Measurements from ENCODE around the gene ACVR1C. TPM values are rescaled to one million over a fixed set of nuclear protein-coding genes. Genes with fewer than 3 reads are reported as not detected.

ACVR1C gene
- total RNA-seq, 1 donor from 2014 or later: 5.7 TPM

GRCh38 chr2:157501026-157501425 lies 127.6 kb downstream of the ACVR1C start:
- no peak for DNase-seq (ENCODE audit: low spot score in 2 of 2)
- FAIRE-seq: no peak

GRCh38 chr2:157500334-157500733 lies 128.3 kb downstream of the ACVR1C start:
- no peak for DNase-seq (ENCODE audit: low spot score in 2 of 2)
- FAIRE-seq: no peak

GRCh38 chr2:157498483-157498882 lies 130.2 kb downstream of the ACVR1C start:
- FAIRE-seq (no peak), DNase-seq (ENCODE audit: low spot score in 2 of 2) (no peak)

GRCh38 chr2:157497638-157498314 lies 130.9 kb downstream of the ACVR1C start:
- peak in 1 of 2 donors; percentile 23 for DNase-seq (ENCODE audit: low spot score in 2 of 2)
- peak; percentile 70 for FAIRE-seq

GRCh38 chr2:157492189-157492773 lies 136.4 kb downstream of the ACVR1C start:
- DNase-seq (ENCODE audit: low spot score in 2 of 2): peak; percentile 23 to 34
- no peak for FAIRE-seq

GRCh38 chr2:157489983-157490382 lies 138.7 kb downstream of the ACVR1C start:
- FAIRE-seq (no peak), DNase-seq (ENCODE audit: low spot score in 2 of 2) (no peak)

- FAIRE-seq (no peak), DNase-seq (ENCODE audit: low spot score in 2 of 2) (no peak)
Measured at GRCh38 chr2:157488877-157489276, 139.8 kb downstream of the ACVR1C start.

GRCh38 chr2:157487747-157488146 lies 140.9 kb downstream of the ACVR1C start:
- FAIRE-seq (no peak), DNase-seq (ENCODE audit: low spot score in 2 of 2) (no peak)

GRCh38 chr2:157487271-157487610 lies 141.4 kb downstream of the ACVR1C start:
- no peak for DNase-seq (ENCODE audit: low spot score in 2 of 2)
- FAIRE-seq: no peak

GRCh38 chr2:157486596-157487270 lies 141.9 kb downstream of the ACVR1C start:
- FAIRE-seq (no peak), DNase-seq (ENCODE audit: low spot score in 2 of 2) (no peak)

- FAIRE-seq: no peak
- no peak for DNase-seq (ENCODE audit: low spot score in 2 of 2)
Measured at GRCh38 chr2:157480182-157480961, 148.3 kb downstream of the ACVR1C start.

- no peak for FAIRE-seq
- no peak for DNase-seq (ENCODE audit: low spot score in 2 of 2)
Measured at GRCh38 chr2:157479081-157480027, 149.3 kb downstream of the ACVR1C start.

- FAIRE-seq (no peak), DNase-seq (ENCODE audit: low spot score in 2 of 2) (no peak)
Measured at GRCh38 chr2:157477919-157478318, 150.7 kb downstream of the ACVR1C start.

- no peak for DNase-seq (ENCODE audit: low spot score in 2 of 2)
Measured at GRCh38 chr2:157476953-157477709, 151.5 kb downstream of the ACVR1C start.

More at GRCh38 chr2:157476953-157477709, 151.5 kb downstream of the ACVR1C start:
- no peak for FAIRE-seq

Other genes with a start within 250 kb of the ACVR1C start
- 2.9 TPM for gene CYTIP, start 184.8 kb downstream of the ACVR1C start, total RNA-seq
- gene ACVR1, start 247.5 kb upstream of the ACVR1C start, total RNA-seq: 14.7 TPM